ENCODE results near the gene GSDME.

GSDME gene

DNA sequence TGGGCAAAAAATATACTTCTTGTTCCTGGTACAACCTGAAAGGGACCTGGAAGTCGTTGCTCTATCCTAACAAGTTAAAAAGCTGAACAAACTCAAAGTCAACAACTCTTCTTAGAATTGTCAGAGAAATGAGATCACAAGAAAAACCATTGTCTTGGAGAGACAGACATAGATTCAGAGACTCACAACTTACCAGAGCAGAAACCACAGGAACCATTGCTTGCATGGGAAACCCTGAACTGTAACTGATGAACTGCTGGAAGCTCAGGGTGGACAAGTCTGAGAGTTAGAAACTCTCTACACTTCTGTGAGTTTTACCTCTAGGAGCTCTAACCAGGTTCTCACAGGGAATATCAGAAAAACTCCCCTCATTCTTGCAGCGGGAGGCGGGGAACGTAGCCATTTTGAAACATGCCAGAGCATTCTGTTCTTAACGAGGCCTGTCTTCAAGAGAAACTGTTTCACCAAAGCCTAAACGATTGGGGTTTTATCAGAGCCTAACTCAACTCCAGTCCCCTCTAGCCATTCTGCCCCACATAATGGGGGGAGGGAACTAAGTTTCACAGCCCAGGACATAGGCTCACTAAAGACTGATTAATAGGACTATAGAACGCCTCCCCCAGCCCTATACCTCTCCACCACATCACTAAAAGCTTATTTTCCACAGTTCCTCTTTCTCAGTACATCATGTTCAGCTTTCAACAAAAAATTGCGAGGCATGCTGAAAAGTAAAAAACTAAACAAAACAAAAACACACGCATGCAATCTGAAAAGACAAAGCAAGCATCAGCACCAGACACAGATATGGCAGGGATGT lies 12.0 kb upstream of the GSDME start:
- no peak for DNase-seq

DNA sequence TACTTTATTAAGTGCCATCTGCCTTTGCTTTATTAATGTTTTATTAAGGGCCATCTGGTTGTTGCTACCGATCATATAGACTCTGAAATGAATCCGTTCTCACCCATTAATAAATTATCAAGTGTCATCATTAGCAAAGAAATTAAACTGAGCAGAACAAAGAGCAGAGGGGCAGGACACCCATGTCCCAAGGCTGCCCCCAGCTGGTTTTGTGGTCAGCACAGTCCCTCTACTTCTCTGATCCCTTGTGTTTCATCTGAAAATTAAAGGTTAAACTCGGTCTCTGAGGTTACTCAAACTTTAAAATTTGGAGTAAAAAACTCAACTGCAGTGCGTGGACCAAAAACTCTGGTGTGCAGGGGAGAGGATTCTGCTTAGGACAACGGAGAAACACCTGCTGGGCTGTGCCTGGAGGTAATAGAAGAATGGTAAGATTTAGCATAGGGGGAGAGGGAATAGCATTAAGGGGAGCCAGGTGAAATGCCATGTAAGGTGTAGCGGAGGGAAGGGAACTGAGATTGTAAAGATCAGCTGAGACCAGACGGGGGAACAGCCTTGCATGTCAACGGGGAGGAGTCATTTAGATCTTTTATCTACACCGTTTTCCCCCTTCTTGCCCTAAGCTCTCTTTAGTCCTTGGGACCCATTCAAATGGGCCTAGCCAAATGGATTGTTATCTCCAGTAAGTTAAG lies 10.8 kb upstream of the GSDME start:
- DNase-seq: no peak

DNA sequence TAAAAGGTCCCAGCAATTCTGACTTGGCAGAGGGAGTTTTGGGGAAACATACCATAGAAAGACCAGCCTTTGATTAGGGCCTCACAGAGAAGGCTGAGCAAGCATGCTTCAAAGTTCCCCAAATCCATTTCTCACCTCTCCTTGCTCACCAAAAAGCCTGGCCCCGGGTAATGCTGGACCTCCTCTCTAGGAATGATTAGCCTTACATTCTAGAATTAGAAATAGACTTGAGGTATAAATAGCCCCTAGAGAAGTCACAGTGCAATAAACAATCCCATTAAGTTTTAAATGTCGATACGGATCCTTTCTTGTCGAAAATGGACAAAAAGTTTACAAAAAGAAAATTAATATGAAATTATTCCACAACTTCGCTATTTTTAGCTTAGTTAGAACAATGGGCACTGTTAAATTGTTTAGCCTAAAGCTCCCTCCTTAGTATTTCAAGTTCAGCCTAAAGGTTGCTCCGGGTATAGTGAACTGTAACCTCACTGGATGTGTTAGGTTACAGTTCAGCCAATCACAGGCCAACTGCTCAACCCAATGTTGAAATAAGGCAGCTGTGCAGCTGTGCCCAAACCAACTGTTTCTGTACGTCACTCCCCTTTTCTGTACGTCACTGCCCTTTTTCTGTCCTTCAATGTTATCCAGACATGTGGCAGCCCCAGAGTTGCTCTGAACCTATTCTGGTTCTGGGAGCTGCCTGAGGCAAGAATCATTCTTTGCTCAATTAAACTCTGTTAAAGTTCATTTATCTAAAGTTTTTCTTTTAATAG lies 7.9 kb upstream of the GSDME start:
- DNase-seq: no peak

DNA sequence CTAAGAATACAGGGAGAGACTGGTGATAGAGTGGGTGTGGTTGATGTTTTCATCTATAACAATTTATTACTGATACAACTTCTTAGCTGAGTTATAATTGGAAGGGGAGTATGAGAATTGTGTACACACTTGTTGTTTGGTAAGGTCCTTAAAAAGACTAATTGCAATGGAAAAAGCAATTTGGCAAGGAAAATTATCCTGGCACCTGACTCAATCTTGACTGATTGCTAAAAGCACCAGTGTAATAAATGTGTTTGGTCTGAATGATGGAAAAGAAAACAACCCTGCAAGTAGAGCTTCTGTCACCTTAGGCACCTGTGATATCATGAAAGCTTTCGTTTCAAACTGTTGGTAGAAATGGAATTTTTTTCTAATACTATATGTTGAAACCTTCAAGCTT lies 6.7 kb upstream of the GSDME start:
- DNase-seq: no peak

DNA sequence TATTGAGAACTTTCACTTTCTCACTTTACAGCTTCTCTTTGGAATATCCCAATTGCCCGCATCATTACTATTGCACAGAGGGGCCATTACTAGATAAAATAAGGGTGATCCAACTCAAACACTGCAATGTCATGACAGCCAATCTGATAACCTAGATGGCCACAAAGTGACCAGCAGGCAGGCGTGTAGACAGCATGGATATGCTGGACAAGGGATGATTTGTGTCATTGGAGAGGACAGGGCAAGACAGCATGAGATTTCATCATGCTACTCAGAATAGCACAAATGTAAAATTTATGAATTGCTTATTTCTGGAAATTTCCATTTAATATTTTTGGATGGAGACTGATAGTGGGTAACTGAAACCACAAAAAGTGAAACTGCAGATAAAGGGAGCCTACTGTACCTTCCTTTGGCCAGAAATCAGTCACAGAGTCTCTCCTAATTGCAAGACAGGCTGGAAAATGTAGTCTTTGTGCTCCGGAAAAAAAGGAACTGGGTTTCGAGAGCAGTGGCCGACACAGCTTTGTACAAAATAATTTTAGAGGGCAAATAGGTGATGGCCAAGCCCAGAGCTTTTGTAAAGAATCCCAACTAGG lies 6.1 kb upstream of the GSDME start:
- no peak for DNase-seq

DNA sequence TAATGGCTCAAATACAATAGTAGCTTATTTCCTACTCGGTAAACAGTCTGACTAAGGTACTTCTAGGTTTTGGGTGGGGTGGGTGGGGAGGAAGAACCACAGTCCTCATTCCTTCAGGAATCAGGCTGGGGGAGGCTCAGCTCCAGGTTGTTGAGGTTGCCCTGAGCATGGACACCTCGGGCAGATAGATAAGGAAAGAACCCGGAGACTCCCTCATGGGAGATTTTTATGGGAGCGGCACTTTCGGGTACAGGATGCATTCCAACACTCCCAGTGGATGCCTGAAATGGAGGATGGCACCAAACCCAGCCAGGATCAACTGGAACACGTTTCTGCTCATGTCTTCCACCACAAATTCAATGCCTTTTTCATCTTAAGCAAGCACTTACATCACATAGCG lies 5.5 kb upstream of the GSDME start:
- no peak for DNase-seq

DNA sequence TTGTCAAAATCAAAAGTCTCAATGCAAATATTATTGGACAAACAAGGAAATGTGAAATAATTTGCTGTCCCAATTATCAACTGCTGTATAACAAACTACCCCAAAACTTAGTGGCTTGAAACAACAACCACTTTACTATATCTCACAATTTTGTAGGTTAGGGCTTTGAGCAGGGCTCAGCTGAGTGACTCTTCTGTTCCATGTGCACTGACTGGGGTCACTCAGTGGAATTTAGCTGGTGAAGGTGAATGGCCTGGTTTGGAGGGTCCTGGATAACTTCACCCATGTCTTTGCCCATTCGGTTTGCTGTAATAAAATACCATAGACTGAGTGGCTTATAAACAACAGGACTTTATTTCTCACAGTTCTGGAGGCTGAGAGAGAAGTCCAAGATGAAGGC lies 3.7 kb upstream of the GSDME start:
- DNase-seq: no peak

DNA sequence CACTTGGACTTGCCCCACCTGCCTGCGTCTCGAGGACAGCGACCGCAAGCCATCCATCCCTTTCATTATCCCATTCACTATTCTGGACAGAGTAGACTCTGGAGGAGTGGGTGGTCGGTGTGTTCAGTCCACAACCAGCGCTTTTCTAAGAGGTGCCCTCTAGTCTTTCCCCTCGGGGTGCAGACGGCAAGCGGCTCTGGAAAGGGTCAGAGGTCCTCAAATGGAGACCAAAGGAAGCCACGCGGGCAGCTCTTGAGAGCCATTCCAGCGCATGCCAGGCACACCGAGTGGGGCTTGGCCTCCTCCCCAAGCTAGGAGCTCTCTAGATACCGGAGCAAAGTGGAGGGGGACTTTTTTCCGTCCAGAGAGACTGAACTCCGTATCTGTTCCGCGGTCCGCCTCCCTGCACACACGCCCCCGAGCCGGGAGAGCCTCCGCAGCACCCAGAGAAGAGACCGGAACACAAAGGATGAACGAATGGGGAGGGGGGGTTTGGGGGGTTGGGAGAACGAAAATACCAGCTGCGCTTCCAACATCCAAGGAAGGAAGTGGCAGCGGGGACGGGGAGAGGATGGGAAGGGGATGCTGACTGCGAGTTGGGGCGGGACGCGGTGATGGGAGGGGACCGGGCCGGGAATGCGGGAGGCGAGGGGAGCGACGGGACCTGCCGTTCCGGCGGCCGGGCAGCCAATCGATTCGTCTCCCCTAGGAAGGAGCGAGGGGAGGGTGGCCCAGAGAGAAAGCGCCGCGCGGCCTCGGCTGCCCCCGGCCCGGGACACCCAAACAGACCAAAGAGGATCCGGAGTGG lies 515 bp downstream of the GSDME start:
- peak in 1 of 2 experiments; percentile 7 for DNase-seq

DNA sequence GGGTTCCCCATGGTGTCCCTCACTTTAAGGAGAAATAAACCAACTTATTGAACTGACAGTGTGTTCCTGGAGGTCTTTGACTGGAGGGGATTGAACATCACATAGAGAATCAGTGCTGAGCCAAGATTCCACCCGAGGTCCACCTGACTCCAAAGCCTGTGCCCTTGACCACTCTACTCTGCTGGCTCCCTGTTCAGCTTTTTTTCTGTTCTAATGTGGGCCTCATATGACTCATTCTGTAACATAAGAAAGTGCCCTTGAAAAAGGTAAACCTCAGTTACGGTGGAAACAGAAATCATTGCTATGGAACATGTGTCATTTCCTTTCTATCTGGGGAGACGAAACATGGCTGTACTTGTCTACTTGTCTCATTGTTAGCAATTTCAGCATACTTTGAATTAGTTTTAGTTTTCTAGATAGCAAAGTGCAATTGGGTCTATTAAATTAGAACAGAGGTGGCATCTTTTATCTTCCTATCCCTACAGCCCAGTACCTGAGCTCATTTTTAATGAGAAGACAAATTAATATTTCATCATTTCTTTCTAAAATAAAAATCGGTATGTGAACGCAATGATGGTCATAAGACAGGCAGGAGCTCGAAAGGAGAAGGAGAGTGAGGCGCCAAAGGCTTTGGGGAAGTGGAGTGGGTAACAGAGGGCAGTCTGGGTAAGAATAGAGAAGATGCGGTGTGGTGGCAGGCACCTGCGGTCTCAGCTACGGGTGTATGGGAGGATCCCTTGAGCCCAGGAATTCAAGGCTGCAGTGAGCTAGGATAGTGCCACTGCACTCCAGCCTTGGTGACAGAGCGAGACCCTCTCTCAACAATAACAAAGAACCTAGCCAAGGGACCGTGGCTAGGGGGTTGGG lies 1.5 kb downstream of the GSDME start:
- DNase-seq: no peak

DNA sequence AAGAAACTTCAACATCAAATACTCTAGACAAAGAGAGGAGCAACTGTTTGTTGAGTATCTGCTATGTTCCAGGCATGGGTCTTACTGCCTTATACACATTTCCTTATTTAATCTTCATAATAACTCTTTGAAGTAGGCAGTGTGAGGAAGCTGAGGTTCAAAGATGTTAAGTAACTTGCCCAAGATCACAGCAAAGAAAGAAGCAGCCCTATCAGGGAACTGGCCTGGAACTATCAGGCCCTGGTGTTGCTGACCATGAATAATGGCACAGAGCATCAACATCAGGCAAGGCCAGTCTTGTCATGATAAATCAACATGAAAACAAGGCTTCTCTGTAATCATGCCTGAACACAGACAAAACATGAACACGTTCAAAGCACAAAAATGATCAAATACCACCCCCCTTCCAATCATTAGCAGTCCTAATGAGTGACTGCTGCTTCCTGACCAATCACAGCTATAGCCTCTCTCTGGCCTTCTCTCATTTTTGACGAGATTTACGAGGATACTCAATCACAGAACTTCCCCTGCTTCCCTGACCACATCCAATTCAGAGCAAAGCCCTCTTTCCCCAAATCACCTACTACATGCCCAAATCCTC lies 2.3 kb downstream of the GSDME start:
- no peak for DNase-seq

DNA sequence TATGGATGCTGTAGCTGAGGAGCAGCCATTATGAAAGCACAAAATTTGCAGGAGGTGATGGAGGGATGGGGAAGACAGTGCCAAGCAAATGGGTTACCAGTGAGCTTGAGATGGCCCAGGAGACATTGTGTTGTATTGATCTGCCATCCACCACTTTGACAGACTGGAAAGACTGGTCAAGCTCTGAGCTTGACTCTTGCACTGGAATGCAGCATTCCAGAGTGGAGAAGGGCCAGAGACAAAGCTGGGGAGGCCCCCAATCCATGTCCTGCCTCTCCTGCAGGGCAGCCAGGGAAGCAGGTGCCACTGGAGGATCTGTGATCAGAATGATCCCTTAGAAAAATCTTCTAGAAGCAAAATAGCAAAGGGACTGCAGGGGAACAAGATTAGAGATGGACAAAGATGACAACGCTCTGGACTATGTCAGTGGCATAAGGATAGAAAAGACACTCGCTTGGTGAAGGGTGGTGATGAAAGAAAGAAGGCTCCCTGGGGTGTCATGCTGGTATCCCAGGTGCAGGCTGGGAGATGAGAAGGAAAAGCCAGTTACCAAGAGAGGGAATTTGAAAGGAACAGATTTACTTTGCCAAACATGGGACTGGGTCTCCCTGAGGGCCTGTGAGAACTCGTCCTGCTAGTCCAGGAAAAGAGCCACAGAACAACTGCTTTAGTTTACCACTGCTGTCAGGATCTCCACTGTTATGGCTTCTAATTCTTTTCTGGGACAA lies 5.0 kb downstream of the GSDME start:
- DNase-seq: no peak

DNA sequence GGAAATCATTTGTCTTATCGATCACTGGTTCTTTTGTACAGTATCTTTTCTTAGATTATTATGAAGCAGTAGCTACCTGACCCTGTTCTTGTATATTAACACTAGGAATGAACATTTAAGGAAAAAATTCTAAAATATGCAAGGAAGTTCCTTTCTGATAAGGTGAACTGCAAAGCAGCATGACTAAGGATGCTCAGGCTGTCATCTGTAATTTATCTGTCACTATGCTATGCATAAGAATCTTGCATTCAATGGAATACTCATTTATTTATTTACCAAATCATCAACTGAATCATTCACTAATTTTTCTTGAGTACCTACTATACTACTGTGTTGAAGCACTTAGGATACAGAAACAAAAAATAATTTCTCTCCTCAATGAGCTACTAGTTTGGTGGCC lies 5.8 kb downstream of the GSDME start:
- no peak for DNase-seq

DNA sequence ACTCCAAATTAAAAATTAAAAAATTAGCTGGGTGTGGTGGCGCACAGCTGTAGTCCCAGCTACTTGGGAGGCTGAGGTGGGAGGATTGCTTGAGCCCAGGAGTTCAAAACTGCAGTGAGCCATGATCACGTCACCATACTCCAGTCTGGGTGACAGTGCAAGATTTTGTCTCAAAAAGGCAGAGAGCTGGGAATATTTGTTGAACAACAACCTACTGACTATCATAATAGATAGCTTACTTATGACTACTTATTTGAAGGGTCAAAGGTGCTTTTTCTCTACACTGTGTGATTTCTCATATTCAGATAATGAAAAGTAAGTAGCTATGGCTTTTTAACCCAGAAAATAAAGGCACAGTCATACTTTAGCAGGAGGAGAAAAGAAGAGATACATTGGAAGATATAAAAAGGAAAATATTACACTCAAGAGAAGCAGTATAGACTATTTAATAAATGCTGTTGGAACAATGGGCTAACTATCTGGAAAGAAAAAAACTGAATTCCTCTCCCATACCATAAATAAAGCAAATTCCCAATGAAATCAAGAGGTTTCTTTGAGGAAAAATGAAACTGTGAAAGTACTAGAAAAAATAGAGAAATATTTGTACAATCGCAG lies 6.7 kb downstream of the GSDME start:
- no peak for DNase-seq

DNA sequence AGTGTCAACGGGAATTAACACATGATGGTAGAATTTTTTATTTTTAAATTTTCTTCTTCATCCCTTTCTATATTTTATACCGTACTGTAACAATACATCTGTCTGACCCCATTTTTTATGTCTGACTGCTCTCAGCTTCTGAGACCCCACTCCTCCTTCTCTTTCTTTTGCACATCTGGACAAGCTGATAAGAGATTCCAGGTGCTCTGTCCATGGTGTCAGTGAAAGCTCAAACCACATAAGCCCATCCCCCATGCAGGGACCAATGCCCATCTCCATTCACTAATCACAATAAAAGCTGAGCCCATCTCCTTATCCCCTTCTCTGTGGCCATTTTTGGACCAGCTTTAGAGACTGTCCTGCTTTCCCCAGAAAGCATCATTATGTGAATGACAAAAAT lies 8.7 kb downstream of the GSDME start:
- DNase-seq: no peak

DNA sequence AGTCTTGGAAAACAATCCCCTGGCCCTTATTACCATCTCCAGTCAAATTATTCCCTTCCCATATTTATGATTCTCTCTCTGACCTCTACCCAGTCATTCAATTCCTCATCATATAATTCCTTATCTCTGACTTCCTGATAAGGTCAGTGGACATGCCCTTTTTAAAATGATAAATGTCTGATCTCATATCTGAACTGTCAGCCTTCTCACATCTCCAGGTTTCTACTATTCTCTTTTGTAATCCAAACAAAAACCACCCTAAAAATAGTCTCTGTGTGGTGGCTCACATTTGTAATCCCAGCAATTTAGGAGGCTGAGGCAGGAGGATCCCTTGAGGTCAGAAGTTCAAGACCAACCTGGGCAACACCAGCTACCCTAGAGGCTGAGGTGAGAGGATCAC lies 11.9 kb downstream of the GSDME start:
- DNase-seq: no peak

DNA sequence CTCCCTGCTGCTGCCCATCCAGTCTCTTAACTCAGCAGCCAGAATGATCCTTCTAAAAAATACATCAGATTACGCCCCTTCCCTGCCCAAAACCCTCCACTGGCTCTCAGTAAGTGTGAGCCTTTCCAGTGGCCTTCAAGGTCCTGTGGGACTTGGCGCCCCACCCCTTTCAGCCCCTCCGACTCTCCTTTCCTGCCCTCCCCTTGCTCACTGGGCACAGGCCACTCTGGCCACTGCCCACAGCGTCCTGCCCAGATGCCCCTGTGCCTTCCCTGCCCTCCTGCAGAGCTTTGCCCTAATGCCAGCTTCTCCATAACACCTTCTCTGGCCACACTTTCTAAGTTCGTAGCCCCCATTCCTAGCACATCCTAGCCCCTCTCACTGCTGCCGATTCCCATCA lies 13.8 kb downstream of the GSDME start:
- DNase-seq: no peak

DNA sequence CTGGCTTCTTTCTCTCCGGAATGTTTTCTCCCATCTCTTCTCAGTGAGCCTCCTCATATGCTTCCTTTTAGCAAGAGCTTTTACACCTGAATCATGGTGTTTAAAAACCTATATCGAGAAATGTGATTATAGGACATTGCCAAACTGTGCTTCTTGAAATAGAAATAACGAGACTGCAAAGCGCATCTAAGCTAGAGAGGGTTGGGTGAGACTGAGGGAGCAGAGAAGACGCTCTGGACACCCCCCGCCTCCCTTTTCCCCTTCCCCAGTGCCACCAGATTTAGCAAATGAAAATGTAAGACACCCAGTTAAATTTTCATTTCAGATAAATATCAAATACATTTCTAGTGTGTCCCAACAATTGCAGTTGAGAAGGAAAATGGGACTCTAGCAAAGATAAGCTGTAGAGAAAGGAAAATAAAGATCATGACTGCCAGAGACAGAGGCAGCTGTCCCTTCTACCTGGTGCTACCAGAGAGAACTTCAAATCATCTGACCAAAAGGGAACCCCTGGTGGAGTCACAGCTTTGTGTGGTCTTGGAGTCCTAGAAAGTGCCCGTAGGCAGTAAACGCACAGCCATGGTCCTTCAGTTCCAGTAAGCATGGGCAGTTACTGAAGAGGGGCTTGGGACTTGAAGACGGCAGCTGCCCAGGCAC lies 14.6 kb downstream of the GSDME start:
- no peak for DNase-seq

DNA sequence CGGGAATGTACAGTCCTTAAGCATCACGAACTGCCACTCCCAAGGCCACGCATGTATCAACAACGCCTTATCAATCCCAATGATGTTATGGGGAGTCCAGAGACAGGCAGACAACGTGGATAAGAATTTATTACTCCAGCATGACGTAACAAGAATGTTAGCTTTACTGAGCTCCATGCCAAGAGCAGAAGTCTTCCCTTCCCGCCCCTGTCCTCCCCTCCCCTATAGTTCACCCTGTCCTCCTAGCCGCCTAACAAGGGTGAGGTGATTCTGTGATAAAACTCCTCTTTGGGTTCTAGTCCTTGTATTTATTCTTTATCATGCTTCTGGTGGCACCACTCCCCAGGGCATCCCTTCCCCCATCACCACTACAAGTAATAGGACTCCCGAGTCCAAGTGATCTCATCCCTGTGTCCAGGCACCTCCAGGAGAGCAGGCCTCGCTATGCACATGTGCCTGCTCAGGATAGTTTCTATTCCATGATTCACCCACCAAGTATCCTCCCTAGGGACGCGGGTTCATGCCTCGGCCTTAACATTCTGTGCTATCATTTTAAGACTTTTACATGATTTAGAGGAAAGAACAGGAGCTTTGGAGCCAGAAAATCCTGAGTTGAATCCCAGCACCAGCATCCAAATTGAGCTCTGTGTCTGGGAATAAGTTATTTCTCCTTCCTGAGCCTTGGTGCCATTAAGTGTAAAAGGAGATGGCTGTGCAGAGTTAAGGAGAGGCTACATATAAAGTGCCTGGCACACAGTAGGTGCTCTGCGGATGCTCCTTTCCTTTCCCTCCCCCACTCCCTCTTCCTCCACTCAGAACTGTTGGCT lies 15.4 kb downstream of the GSDME start:
- DNase-seq: no peak
